PFSK-1 (cell line): Measurements from ENCODE around the gene PEMT.

ENCODE experiments used
- FOXP2 ChIP-seq: optimal IDR thresholded peaks from 2 replicates; pipeline ENCODE3; 2011; ENCODE audit warnings: borderline replicate concordance, control low read depth, inconsistent platforms; ENCODE audit not compliant: insufficient read depth; ENCODE audit errors: extremely low read length, extremely low read depth
- POLR2AphosphoS5 ChIP-seq: IDR thresholded peaks from 2 replicates; pipeline ENCODE4 v1.6.1; 2012; ENCODE audit warnings: low read depth, mild to moderate bottlenecking, control low read depth, low read length, moderate library complexity
- REST ChIP-seq, 2 experiments: IDR thresholded peaks; 2 replicates each; pipeline versions ENCODE4 v1.6.1 to v1.8.0; 2011 to 2012; ENCODE audit warnings: low read depth in 2 of 2, low read length in 2 of 2, control low read depth in 1 of 2, inconsistent platforms in 1 of 2, mild to moderate bottlenecking in 1 of 2, moderate library complexity in 1 of 2; ENCODE audit not compliant: insufficient read depth in 1 of 2
- SIN3A ChIP-seq: IDR thresholded peaks from 2 replicates; pipeline ENCODE4 v1.6.1; 2012; ENCODE audit warnings: mild to moderate bottlenecking, low read length, moderate library complexity, borderline replicate concordance; ENCODE audit not compliant: insufficient read depth
- TAF1 ChIP-seq: IDR thresholded peaks from 2 replicates; pipeline ENCODE4 v1.6.1; 2012; ENCODE audit warnings: low read length, control low read depth, borderline replicate concordance; ENCODE audit not compliant: insufficient read depth

Gene PEMT

GRCh38 chr17:17603895-17604225, 12.4 kb upstream of the PEMT start:
- TF ChIP-seq REST (IDR thresholded peaks at IDR 0.05; ENCODE audit: insufficient read depth in 1 of 2, low read depth in 2 of 2, low read length in 2 of 2), result no peak
- TF ChIP-seq POLR2AphosphoS5, result no peak
- no peak for TF ChIP-seq SIN3A
- TF ChIP-seq FOXP2, result no peak
- TF ChIP-seq TAF1, result no peak

GRCh38 chr17:17603178-17603894, 11.8 kb upstream of the PEMT start:
- no peak for TF ChIP-seq TAF1
- TF ChIP-seq SIN3A, result no peak
- TF ChIP-seq REST (IDR thresholded peaks at IDR 0.05; ENCODE audit: insufficient read depth in 1 of 2, low read depth in 2 of 2, low read length in 2 of 2), result no peak
- TF ChIP-seq POLR2AphosphoS5, result no peak
- TF ChIP-seq FOXP2, result no peak

GRCh38 chr17:17599965-17600364, 8.5 kb upstream of the PEMT start:
- TF ChIP-seq FOXP2 (no peak), POLR2AphosphoS5 (no peak), REST (IDR thresholded peaks at IDR 0.05; ENCODE audit: insufficient read depth in 1 of 2, low read depth in 2 of 2, low read length in 2 of 2) (no peak), SIN3A (no peak), TAF1 (no peak)

GRCh38 chr17:17598003-17598402, 6.5 kb upstream of the PEMT start:
- TF ChIP-seq SIN3A (no peak), REST (IDR thresholded peaks at IDR 0.05; ENCODE audit: insufficient read depth in 1 of 2, low read depth in 2 of 2, low read length in 2 of 2) (no peak), TAF1 (no peak), FOXP2 (no peak), POLR2AphosphoS5 (no peak)

- TF ChIP-seq FOXP2 (no peak), REST (IDR thresholded peaks at IDR 0.05; ENCODE audit: insufficient read depth in 1 of 2, low read depth in 2 of 2, low read length in 2 of 2) (no peak), TAF1 (no peak), POLR2AphosphoS5 (no peak), SIN3A (no peak)
Measured at GRCh38 chr17:17595755-17596154, 4.2 kb upstream of the PEMT start.
